ENCODE measurements around the gene ALDH1L1. TPM values are rescaled to one million over a fixed set of nuclear protein-coding genes. Genes with fewer than 3 reads are reported as not detected.

Gene ALDH1L1
- total RNA-seq (not detected), total RNA-seq (0 to 0.25 (median 0) reads per million in 172 experiments)
- polyA plus RNA-seq (2013, experiment 1 of 2): not detected
- polyA plus RNA-seq (2013, experiment 2 of 2): 0.07 TPM

DNA sequence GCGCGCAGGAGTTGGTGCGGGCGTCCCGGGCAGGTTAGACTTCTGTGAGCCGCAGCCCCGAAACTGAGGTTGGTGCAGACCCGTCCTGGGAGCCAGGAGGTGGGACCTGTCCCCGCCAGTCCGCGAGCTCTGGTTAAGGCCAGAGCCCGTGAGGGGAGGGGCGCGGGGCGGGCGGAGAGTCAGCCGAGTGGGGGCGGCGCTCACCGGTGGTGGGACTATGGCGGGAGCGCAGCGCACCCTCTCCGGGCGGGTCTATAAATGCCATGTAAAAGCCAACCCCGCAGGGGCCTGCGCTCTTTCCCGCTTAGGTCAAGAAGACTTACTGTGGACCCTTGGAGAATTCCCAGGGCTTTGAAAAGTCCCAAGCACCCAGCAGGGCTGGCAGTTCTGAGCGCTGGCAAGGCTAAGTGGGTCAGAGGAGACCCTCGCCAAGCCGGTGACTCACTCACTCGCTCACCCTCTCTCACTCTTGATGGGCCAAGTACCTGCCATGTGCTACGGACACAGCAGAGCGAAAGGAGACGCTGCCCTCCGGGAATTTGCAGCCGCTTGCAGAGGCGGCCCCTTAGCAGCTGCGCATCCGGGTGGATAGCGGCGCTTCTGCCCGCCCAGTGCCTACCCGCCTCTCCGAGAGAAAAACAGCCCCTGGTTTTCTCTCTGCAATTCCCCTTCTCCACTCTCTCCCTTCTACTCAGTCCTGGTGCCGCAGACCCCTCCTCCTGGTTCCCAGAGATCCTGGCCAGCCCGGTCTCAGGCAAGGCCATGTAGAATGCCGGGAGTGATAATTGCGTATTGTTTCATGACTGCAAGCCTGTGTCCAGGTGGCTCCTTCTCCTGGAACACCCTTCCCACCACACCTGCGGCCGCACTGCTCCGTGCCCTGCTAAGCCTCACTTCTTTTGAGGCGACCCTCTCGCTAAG, at the start of gene ALDH1L1:
Gene ALDH1L1, minus strand, starts transcription at position 110 of the 921 bp plus-strand sequence. CDS start 19,607 bp downstream, outside the sequence.
- H3K9me3 Mint-ChIP-seq: no peaks in the 10 kb centered on the region
- DNase-seq (no peak), ATAC-seq (ENCODE audit: poor library complexity) (no peak)
- H3K27me3 Mint-ChIP-seq: peaks cover 70% of the 10 kb centered on the region
- no peak within 1 kb of the TSS for H3K4me3 Mint-ChIP-seq
- no peaks in the 10 kb centered on the region for H3K36me3 Mint-ChIP-seq (ENCODE audit: low read depth)
- Histone ChIP-seq H3K9me3 (ENCODE audit: control insufficient read depth in 1 of 2, insufficient read depth in 1 of 2, low read length in 2 of 2) (peaks cover 0 to 19% of the 10 kb centered on the region in 2 experiments), H3K27ac (ENCODE audit: low read depth in 1 of 2, low read length in 2 of 2) (no peak within 1 kb of the TSS), H3K4me3 (ENCODE audit: low read length) (no peak within 1 kb of the TSS), H3K4me1 (ENCODE audit: insufficient read depth, low read length) (no peaks in the 10 kb centered on the region), H3K36me3 (ENCODE audit: insufficient read depth, low read length) (no peaks in the 10 kb centered on the region), H3K27me3 (ENCODE audit: control insufficient read depth in 1 of 2, insufficient read depth in 2 of 2, low read length in 2 of 2) (peaks cover 17 to 27% of the 10 kb centered on the region in 2 experiments)
- intact Hi-C loops (cut with DNase I, micrococcal nuclease): no loop called here
- H3K27ac Mint-ChIP-seq: no peak within 1 kb of the TSS
- CTCF ChIA-PET: no interaction called here
- TF ChIP-seq, protein P1, sequence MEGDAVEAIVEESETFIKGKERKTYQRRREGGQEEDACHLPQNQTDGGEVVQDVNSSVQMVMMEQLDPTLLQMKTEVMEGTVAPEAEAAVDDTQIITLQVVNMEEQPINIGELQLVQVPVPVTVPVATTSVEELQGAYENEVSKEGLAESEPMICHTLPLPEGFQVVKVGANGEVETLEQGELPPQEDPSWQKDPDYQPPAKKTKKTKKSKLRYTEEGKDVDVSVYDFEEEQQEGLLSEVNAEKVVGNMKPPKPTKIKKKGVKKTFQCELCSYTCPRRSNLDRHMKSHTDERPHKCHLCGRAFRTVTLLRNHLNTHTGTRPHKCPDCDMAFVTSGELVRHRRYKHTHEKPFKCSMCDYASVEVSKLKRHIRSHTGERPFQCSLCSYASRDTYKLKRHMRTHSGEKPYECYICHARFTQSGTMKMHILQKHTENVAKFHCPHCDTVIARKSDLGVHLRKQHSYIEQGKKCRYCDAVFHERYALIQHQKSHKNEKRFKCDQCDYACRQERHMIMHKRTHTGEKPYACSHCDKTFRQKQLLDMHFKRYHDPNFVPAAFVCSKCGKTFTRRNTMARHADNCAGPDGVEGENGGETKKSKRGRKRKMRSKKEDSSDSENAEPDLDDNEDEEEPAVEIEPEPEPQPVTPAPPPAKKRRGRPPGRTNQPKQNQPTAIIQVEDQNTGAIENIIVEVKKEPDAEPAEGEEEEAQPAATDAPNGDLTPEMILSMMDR (IDR thresholded peaks at IDR 0.05): no peak
- POLR2A ChIA-PET: no interaction called here
- peaks cover 5% of the 10 kb centered on the region for H3K4me1 Mint-ChIP-seq (ENCODE audit: low read depth)

DNA sequence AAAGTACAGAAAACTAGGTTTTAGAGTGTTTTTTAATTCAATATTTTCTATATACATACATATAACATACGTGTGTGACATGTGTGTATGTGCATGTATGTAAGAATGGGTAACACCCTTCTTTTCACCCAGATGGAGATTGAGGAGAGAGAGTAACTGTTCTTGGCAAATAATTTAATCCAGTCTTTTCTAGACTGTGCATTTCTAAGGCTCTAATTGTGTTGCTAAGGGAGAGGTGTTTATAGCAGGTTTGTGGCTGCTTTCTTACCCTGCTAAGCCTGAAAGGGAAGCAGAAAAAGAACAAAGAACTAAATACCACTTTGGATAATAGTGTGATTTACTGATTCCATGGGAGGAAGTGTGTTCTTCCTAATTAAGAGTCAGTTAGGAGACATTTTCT, 46.0 kb upstream of the ALDH1L1 start:
- Histone ChIP-seq H3K36me3 (ENCODE audit: insufficient read depth, low read length) (no peaks in the 10 kb centered on the region), H3K4me3 (ENCODE audit: low read length) (no peak overlapping the region), H3K27me3 (ENCODE audit: control insufficient read depth in 1 of 2, insufficient read depth in 2 of 2, low read length in 2 of 2) (peaks cover 0 to 12% of the 10 kb centered on the region in 2 experiments), H3K4me1 (ENCODE audit: insufficient read depth, low read length) (no peaks in the 10 kb centered on the region), H3K27ac (ENCODE audit: low read depth in 1 of 2, low read length in 2 of 2) (no peak overlapping the region), H3K9me3 (ENCODE audit: control insufficient read depth in 1 of 2, insufficient read depth in 1 of 2, low read length in 2 of 2) (no peaks in the 10 kb centered on the region)
- TF ChIP-seq, protein P1 (IDR thresholded peaks at IDR 0.05): no peak
- intact Hi-C loops (cut with DNase I, micrococcal nuclease): no loop called here
- H3K9me3 Mint-ChIP-seq: peaks cover 8% of the 10 kb centered on the region
- no peaks in the 10 kb centered on the region for H3K36me3 Mint-ChIP-seq (ENCODE audit: low read depth)
- peaks cover 28% of the 10 kb centered on the region for H3K27me3 Mint-ChIP-seq
- no peak overlapping the region for H3K4me3 Mint-ChIP-seq
- DNase-seq (no peak), ATAC-seq (ENCODE audit: poor library complexity) (no peak)
- CTCF ChIA-PET: no interaction called here
- H3K27ac Mint-ChIP-seq: no peak overlapping the region
- no peaks in the 10 kb centered on the region for H3K4me1 Mint-ChIP-seq (ENCODE audit: low read depth)
- POLR2A ChIA-PET: no interaction called here

DNA sequence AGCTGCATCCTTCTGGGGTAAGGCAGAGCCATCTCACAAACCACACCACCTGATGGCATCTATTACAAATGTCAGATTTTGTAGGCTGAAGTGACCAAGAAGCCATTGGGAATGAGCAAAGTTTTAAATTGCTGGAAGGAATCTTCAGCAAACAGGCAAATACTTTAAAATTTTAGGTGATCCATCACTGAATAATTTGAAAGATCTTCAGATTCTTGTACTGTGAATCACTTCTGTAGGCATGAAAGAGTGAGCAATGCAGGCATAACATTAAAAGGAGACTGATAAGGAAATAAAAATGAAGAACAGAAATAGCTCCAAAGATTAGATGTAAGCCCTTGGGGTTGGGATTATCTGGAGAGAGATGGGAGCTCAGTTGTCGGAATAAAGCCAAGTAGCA, 36.0 kb upstream of the ALDH1L1 start:
- H3K9me3 ChIP-seq (ENCODE audit: control insufficient read depth in 1 of 2, insufficient read depth in 1 of 2, low read length in 2 of 2): peaks cover 5 to 18% of the 10 kb centered on the region in 2 experiments
- intact Hi-C loops (cut with DNase I, micrococcal nuclease): no loop called here
- DNase-seq (no peak), ATAC-seq (ENCODE audit: poor library complexity) (no peak)
- H3K4me1 ChIP-seq (ENCODE audit: insufficient read depth, low read length): peaks cover 8% of the 10 kb centered on the region
- no peak overlapping the region for H3K4me3 ChIP-seq (ENCODE audit: low read length)
- TF ChIP-seq, protein P1 (IDR thresholded peaks at IDR 0.05): no peak
- ChIA-PET POLR2A (no interaction called here), CTCF (no interaction called here)
- H3K27ac Mint-ChIP-seq: no peak overlapping the region
- H3K27ac ChIP-seq (ENCODE audit: low read depth in 1 of 2, low read length in 2 of 2): no peak overlapping the region
- peaks cover 4% of the 10 kb centered on the region for H3K9me3 Mint-ChIP-seq
- H3K4me1 Mint-ChIP-seq (ENCODE audit: low read depth): peaks cover 6% of the 10 kb centered on the region
- H3K4me3 Mint-ChIP-seq: no peak overlapping the region
- no peaks in the 10 kb centered on the region for H3K36me3 Mint-ChIP-seq (ENCODE audit: low read depth)
- peaks cover 58% of the 10 kb centered on the region for H3K27me3 Mint-ChIP-seq
- peaks cover 36 to 57% of the 10 kb centered on the region in 2 experiments for H3K27me3 ChIP-seq (ENCODE audit: control insufficient read depth in 1 of 2, insufficient read depth in 2 of 2, low read length in 2 of 2)
- H3K36me3 ChIP-seq (ENCODE audit: insufficient read depth, low read length): no peaks in the 10 kb centered on the region

Measured in CD4-positive, alpha-beta T cell (primary cell).